ENCODE data around the gene ZNF839. TPM values are rescaled to one million over a fixed set of nuclear protein-coding genes. Genes with fewer than 3 reads are reported as not detected.

The ZNF839 gene
- total and polyA plus RNA-seq, 2 experiments from 2014 or later: 7.9 to 10.0 TPM

GRCh38 chr14:102325791-102326345 lies 6.3 kb downstream of the ZNF839 start:
- no peak for DNase-seq (ENCODE audit: low spot score)
- no peak overlapping the region for H3K4me3 Mint-ChIP-seq

GRCh38 chr14:102326583-102326982 lies 7.0 kb downstream of the ZNF839 start:
- 0 out of 2 replicates have a peak, but pooled peaks cover 5% of the 10 kb centered on the region for H3F3A ChIP-seq (replicated peaks; ENCODE audit: low read depth)
- no peaks in the 10 kb centered on the region for H3K79me2 ChIP-seq (replicated peaks; ENCODE audit: insufficient read depth)
- H3K4me3 ChIP-seq: no peak overlapping the region
- H3K36me3 ChIP-seq (ENCODE audit: insufficient read depth): no peaks in the 10 kb centered on the region
- Mint-ChIP-seq H3K9me3 (no peaks in the 10 kb centered on the region), H3K27ac (no peak overlapping the region), H3K4me3 (no peak overlapping the region), H3K4me1 (peaks cover 3% of the 10 kb centered on the region; the same call in 2 of the 3 replicates), H3K36me3 (ENCODE audit: low read depth) (peaks cover 4% of the 10 kb centered on the region; the same call in 2 of the 3 replicates), H3K27me3 (ENCODE audit: insufficient read depth, low read depth, poor library complexity) (peaks cover 3% of the 10 kb centered on the region)
- no peak overlapping the region for H3K27ac ChIP-seq (ENCODE audit: low read depth)
- DNase-seq (ENCODE audit: low spot score) (no peak), ATAC-seq (no peak)
- no peak overlapping the region for H2AFZ ChIP-seq
- H4K20me1 ChIP-seq (replicated peaks; ENCODE audit: insufficient read depth): no peaks in the 10 kb centered on the region
- H3K4me2 ChIP-seq: no peak overlapping the region
- no peaks in the 10 kb centered on the region for H3K27me3 ChIP-seq (ENCODE audit: insufficient read depth)
- H3K9me2 ChIP-seq (ENCODE audit: insufficient read depth): no peaks in the 10 kb centered on the region
- H3K4me1 ChIP-seq (ENCODE audit: insufficient read depth): no peaks in the 10 kb centered on the region
- TF ChIP-seq NANOG (IDR thresholded peaks at IDR 0.05; ENCODE audit: borderline replicate concordance): no peak
- TF ChIP-seq EZH2 (IDR thresholded peaks at IDR 0.05; ENCODE audit: low read depth, unreplicated experiment): no peak
- no peak for TF ChIP-seq STAT1 (IDR thresholded peaks at IDR 0.05; ENCODE audit: unreplicated experiment)
- no peak for TF ChIP-seq EZH2phosphoT487 (IDR thresholded peaks at IDR 0.05; ENCODE audit: unreplicated experiment)
- TF ChIP-seq CREB1 (CRISPR knock-in tag; IDR thresholded peaks at IDR 0.05; ENCODE audit: low read depth): no peak
- TF ChIP-seq ETS1 (IDR thresholded peaks at IDR 0.05): no peak
- TF ChIP-seq ZNF462 (CRISPR knock-in tag; IDR thresholded peaks at IDR 0.05): no peak

More at GRCh38 chr14:102325791-102326345, 6.3 kb downstream of the ZNF839 start:
- peaks cover 4% of the 10 kb centered on the region; the same call in 2 of the 3 replicates for H3K36me3 Mint-ChIP-seq (ENCODE audit: low read depth)
- H3K27me3 Mint-ChIP-seq (ENCODE audit: insufficient read depth, low read depth, poor library complexity): peaks cover 3% of the 10 kb centered on the region
- H3K9me2 ChIP-seq (ENCODE audit: insufficient read depth): no peaks in the 10 kb centered on the region
- no peak overlapping the region for H3K4me3 ChIP-seq
- H3K4me2 ChIP-seq: no peak overlapping the region
- no peaks in the 10 kb centered on the region for H3K79me2 ChIP-seq (replicated peaks; ENCODE audit: insufficient read depth)
- H3K4me1 ChIP-seq (ENCODE audit: insufficient read depth): no peaks in the 10 kb centered on the region
- no peaks in the 10 kb centered on the region for H4K20me1 ChIP-seq (replicated peaks; ENCODE audit: insufficient read depth)
- H3K36me3 ChIP-seq (ENCODE audit: insufficient read depth): no peaks in the 10 kb centered on the region
- peaks cover 6% of the 10 kb centered on the region; the same call in 2 of the 3 replicates for H3K4me1 Mint-ChIP-seq
- no peaks in the 10 kb centered on the region for H3K9me3 Mint-ChIP-seq
- H2AFZ ChIP-seq: no peak overlapping the region
- no peak for TF ChIP-seq ETS1 (IDR thresholded peaks at IDR 0.05)
- no peak overlapping the region for H3K27ac Mint-ChIP-seq
- no peaks in the 10 kb centered on the region for H3K27me3 ChIP-seq (ENCODE audit: insufficient read depth)
- 0 out of 2 replicates have a peak, but pooled peaks cover 9% of the 10 kb centered on the region for H3F3A ChIP-seq (replicated peaks; ENCODE audit: low read depth)
- no peak overlapping the region for H3K27ac ChIP-seq (ENCODE audit: low read depth)
- no peak for ATAC-seq

Measured in GM23338 (cell line).